IPS-NIHi7 (cell line): ENCODE results near the gene ELP5.

Experiments
- DNase-seq: peaks from one replicate; pipeline ENCODE4 v3.0.0; 2012; ENCODE audit warnings: mixed read lengths; ENCODE audit errors: extremely low spot score

The ELP5 gene

DNA sequence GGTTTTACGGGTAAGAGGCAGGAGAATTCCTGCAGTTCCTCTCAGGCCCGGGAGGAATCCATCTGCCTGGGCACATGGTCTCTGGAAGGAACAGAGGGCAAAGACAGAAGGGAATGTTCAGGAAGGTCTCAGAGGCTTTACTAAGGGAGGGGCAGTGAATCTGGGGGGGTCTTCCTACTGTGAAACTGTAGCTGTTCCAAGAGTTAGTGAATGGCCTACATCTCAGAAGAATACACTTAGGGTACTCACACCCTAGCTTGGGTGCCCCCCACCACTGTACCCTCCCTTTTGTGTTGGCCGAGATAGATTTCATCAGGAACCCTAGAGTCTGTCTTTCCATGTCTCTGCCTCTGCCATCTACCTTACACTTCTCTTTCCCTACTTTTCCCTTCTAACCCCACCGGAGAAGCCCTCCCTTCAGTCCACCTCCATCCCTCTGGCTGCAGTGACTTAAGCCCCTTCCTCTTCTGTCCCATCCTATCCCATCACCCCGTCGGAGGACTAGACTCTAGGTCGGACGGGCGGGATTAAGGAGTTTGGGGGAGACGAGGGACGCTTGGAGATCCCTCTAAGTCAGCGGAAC, 32.7 kb upstream of the ELP5 start:
- no peak for DNase-seq

DNA sequence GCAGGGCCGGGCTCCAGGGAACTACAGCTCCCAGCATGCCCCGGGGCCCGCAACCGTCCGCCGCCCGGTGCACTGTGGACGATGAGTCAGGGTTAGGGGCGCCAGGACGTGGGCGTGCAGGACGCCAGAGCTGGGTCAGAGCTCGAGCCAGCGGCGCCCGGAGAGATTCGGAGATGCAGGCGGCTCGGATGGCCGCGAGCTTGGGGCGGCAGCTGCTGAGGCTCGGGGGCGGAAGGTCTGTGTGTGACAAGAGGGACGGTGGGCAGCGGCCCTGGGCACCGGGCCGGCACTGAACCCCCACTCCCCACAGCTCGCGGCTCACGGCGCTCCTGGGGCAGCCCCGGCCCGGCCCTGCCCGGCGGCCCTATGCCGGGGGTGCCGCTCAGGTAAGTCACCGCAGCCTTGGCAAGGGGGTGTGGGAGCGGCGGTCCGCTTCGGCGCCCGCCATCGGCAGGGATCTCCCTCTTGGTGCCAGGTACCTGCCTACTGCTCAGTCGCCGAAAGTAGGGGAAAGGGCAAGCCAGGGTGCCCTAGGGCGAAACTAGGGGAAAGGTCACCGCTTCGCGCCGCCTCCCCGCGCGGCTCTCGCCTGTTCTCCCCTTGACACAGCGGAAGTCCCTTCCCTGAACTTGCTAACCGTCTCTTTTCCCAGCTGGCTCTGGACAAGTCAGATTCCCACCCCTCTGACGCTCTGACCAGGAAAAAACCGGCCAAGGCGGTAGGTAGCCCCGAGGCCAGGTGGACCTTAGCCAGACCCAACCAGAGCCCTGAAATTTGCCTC, 32.0 kb upstream of the ELP5 start, which contains the start of the genes ACADVL and DLG4:
Gene ACADVL (plus strand): TSS at position 127 of the 781 bp plus-strand sequence. CDS start 47 bp downstream, at position 174.
Gene DLG4 (minus strand): TSS at position 25 of the 781 bp plus-strand sequence.
- DNase-seq, result peak; percentile 83

- no peak for DNase-seq
Observed at GRCh38 chr17:7220593-7221277, 31.3 kb upstream of the ELP5 start.

- DNase-seq, result no peak
Observed at GRCh38 chr17:7221278-7222092, 30.5 kb upstream of the ELP5 start.

GRCh38 chr17:7222093-7222971, 29.7 kb upstream of the ELP5 start:
- no peak for DNase-seq

GRCh38 chr17:7222972-7223292, 29.1 kb upstream of the ELP5 start:
- no peak for DNase-seq

- DNase-seq, result no peak
Observed at GRCh38 chr17:7223375-7223774, 28.6 kb upstream of the ELP5 start.

DNA sequence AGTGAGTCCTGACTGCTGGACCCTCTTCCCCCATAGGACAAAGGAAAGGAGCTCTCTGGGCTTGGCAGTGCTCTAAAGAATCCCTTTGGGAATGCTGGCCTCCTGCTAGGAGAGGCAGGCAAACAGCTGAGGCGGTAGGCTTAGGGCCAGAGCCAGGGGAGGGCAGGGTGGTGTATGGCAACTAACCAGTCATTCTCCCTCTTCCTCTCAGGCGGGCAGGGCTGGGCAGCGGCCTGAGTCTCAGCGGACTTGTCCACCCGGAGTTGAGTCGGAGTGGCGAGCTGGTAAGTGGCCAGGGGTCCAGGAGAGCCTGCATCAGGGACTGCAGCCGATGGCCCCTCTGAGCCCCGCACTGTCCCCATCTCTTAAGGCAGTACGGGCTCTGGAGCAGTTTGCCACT, 27.9 kb upstream of the ELP5 start:
- DNase-seq, result no peak

DNA sequence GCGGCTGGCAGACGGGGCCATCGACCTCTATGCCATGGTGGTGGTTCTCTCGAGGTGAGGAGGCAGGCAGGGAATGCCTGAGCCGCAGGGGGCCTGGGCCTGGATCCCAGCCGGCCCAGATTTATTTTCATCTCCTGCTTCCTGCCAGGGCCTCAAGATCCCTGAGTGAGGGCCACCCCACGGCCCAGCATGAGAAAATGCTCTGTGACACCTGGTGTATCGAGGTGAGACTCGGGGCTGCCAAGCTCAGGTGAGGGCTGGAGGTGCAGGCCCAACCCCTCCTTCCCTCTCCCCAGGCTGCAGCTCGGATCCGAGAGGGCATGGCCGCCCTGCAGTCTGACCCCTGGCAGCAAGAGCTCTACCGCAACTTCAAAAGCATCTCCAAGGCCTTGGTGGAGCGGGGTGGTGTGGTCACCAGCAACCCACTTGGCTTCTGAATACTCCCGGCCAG, 27.3 kb upstream of the ELP5 start:
- no peak for DNase-seq

DNA sequence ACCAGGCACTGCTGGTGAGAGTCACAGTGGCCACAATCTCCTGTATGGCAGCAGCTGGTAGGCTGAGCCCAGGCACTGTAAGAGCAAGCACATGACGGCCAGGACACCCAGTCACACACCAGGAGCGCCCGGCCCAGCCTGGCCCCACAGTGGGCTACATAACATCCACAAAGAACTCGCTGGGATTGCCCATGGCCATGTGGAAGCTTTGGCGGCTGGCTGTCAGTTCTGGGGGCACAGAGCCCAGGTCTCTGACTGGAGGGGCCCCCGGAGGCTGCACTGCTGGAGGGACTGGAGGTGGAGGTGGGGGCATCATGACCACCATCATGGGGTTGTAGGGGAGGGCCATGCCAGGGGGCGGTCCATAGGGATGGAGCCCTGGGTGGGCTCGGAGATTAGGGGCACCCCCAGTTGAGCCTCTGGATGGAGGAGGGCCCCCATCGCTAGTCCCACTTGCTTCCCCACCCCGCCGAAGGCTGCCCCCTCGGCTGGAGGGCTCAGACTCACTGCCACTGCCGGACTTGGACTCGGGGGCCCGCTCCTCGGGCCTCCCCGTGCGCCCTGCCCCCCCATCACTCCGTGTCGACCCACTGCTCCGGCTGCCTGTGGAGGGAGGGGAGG, 26.2 kb upstream of the ELP5 start:
- no peak for DNase-seq

DNA sequence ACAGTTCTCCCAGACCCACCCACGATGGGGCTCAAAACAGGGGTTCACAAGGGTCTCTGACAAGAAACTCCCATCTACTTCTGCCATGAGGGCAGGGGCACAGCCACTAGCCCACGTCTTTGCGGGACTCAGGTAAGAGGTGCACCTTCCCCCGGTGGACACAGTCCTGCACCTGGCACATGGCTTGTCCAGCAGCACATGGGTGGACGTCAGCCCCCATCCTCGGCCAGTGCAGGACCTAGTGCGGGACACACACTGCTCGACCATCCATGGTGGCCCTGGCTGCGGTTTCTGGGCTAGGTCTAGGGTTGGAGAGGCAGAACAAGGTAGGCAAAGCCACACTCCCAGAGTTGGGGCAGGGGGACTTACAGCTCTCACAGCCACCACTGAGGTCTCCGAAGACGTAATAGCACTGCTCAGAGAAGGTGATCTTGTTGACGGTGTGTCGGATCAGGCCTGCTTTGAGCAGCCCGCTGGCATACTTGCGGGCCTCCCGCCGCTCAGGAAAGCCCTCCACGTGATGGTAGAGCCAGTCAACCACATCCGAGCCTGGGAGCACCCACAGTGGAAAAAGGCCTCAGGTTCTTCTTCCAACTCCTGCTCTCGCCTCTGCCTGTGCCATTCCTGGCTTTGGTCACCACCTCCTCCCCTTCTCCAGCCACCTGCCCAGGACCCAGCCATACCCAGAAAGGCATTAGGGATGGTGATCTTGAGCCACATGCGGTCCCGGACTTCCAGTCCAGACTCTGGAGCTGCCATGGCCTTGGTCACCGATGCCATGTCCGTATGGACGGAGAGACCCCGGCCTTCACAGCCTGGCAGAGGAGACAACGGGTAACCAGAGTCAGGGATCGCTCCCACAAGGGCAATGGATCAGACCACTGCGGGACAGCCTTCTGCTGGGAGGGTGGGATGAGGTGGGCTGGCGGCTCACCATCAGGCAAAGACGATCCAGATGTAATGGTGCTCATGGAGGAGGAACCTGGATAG, 25.0 kb upstream of the ELP5 start:
- no peak for DNase-seq

DNA sequence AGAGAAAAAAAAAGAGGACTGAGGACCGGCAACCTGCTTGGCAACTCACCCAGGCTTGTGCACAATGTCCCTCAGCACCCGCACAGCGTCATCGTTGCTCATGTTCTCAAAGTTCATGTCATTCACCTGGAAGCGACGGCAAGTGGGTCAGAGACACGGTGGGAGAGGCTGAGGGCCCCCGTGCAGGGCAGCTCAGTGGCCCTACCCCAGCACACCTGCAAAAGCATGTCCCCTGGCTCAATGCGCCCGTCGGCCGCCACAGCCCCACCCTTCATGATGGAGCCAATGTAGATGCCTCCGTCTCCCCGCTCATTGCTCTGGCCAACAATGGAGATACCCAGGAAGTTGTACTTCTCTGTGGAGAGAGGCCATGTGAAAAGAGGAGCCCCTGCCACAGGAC, 23.1 kb upstream of the ELP5 start:
- DNase-seq, result no peak

DNA sequence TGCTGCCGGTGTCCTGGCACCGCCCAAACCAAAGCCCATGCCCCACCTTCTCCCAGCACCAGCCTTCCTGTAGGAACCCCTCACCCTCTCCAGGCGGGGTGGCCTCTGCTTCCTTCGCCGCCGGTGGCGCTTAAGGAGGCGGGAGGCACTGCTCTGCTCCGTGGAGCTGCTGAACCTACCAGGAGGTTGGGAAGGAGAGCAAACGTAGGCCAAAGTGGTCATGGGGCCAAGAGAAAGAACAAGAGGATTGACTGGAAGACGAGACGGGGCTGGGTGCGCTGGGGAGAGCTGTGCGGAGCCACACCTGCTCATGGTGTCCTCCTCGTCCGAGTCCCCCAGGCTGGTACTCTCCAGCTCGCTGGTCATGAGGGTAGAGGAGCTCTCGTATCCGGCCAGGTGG, 22.5 kb upstream of the ELP5 start:
- no peak for DNase-seq

DNA sequence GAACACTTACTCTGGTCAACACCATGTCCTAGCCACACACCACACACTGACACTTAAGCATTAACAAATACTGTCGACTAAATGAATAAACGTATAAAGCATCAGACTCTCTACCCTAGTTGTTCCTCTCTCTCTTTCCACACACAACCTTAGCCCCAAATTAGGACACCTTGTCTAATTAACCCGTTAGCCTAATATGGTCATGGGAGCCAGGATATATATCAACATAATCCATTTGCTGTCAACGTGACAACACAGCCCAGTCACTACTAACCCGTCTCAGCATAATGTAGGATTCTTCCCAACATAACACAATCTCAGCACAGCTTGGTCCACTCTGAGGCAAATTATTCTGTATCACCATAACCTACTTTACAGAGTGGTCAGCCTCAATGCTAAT, 19.9 kb upstream of the ELP5 start:
- DNase-seq, result no peak

- DNase-seq, result no peak
Observed at GRCh38 chr17:7233701-7234082, 18.3 kb upstream of the ELP5 start.

- DNase-seq, result peak; percentile 88
Observed at GRCh38 chr17:7234083-7234951, 17.7 kb upstream of the ELP5 start, which contains the start of gene DVL2. Gene DVL2 (minus strand): TSS chr17:7234517. CDS start chr17:7234262, 255 bp downstream.

DNA sequence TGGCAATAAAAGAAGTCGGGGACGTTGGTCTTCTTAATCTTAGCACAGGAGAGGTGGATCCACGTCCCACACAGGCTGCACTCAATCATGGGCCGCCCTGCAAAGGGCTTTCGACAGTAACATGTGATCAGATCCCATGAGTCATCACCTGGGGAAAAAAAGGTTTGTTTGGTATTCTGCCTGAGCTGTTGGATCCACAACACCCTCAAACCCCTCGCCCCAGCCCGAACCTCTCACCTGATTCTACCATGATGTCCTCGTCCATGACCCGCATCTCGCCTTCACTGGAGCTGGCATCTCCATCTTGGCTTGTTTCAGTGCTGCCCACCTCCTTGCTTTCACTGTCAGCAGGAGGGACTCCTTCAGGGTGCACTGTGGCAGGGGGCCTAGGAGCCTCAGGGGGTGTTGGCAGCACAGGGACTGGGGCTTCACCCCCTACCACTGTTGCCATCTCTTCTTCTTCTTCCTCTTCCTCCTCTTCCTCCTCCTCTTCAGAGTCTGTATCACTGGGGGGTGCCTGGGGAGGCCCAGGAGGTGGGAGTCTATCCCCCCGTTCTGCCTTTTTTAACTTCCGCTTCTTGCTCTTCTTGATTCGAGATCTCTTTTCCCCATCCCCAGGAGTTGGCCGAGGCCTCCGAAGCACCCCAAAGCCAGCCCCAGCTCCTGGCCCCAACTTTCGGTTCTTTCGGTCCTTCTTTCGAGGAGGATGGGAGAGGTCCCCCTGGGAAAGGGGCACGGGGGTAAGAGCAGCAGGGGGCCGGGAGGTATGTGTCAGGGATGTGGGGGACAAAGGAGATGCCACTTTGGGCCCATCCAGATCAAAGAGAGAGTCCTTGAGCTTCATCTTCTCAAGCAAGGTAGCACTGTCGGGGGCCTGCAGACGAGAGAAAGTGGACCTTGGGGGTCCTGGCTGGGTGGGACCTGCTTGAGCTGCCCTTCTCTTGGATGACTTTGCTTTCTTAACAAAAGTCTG, 16.0 kb upstream of the ELP5 start:
- no peak for DNase-seq
